Adrenal gland (tissue), 12 donors: ENCODE measurements around the gene PCDHGA5. TPM values are rescaled to one million over a fixed set of nuclear protein-coding genes. Genes with fewer than 3 reads are reported as not detected.
"Not testable (repeated sequence)": the region's sequence is repeated elsewhere in the genome, so short reads cannot be mapped to it uniquely, and the experiment has no call there.

Experiments used
- DNase-seq, 7 donors: peaks; one replicate each; pipeline ENCODE4 v3.0.0-alpha.2; 2019 to 2020
- H3K27ac ChIP-seq, 5 donors: fragments of 200-600 bp; sonication (generic) in 4 of 5; 1 replicate in 3 of 5; 2 replicates in 2 of 5; pipeline versions ENCODE4 v1.5.1 to v1.8.0; 2016 to 2020; ENCODE audit warnings: mild to moderate bottlenecking in 1 of 5
- H3K27me3 ChIP-seq: fragments of 200-600 bp; 2 replicates; pipeline ENCODE4 v1.8.0; 2021
- H3K36me3 ChIP-seq, 2 donors: fragments of 200-600 bp; replicated peaks in 1 of 2; 1 replicate in 1 of 2; 2 replicates in 1 of 2; pipeline versions ENCODE4 v1.5.1 to v1.8.0; 2018 to 2022
- H3K4me1 ChIP-seq, 2 donors: fragments of 200-600 bp; replicated peaks in 1 of 2; 1 replicate in 1 of 2; 2 replicates in 1 of 2; pipeline versions ENCODE4 v1.5.1 to v1.8.0; 2018 to 2021
- H3K4me3 ChIP-seq, 4 donors: fragments of 200-600 bp; sonication (generic) in 3 of 4; one replicate each; pipeline ENCODE4 v1.5.1; 2016 to 2018
- H3K9me3 ChIP-seq, 3 donors: fragments of 200-600 bp; sonication (generic) in 1 of 3; replicated peaks in 1 of 3; 1 replicate in 2 of 3; 2 replicates in 1 of 3; pipeline versions ENCODE4 v1.5.1 to v1.8.0; 2016 to 2021
- CTCF ChIP-seq, 6 experiments: fragments of 450-650 bp in 4 of 6; fragments of 200-600 bp in 2 of 6; sonication (generic) in 1 of 6; IDR thresholded peaks; 1 replicate in 5 of 6; 2 replicates in 1 of 6; pipeline versions ENCODE4 v1.5.1 to v1.8.0; 2016 to 2021; ENCODE audit warnings: antibody characterized with exemption in 6 of 6, mild to moderate bottlenecking in 2 of 6, moderate library complexity in 1 of 6
- POLR2A ChIP-seq, 2 donors: fragments of 450-650 bp; IDR thresholded peaks; one replicate each; pipeline ENCODE4 v1.6.1; 2017; ENCODE audit warnings: antibody characterized with exemption in 2 of 2, mild to moderate bottlenecking in 2 of 2, moderate library complexity in 1 of 2
- WGBS, 4 donors: extraction: QIAGEN DNeasy Blood & Tissue Kit in 2 of 4; methylation state at CpG; one replicate each; pipeline versions ENCODE4 v1.1.5 to v1.1.7; 2013 to 2017; 5-methylcytosine and 5-hydroxymethylcytosine counted together
- intact Hi-C, 2 donors: fragments of 100-400 bp; cut with DNase I; formaldehyde crosslinking; loops; one replicate each; pipeline versions ENCODE4 v1.14.1 to v1.15.0; 2022 to 2023
- polyA plus RNA-seq, 3 donors: library from polyadenylated mRNA; stranded (reverse); fragments of 200-250 nt in 2 of 3; fragments of 350-450 nt in 1 of 3; fragmentation: Illumina TruSeq in 1 of 3; extraction: RNeasy Lipid Tissue Mini Kit (QIAGEN cat#74804) in 1 of 3; gene quantifications; one replicate each; pipeline ENCODE4 v1.2.3, GENCODE V29; 2013 to 2014
- total RNA-seq, 9 donors: library from RNA; depleted of rRNA in 4 of 9; stranded (reverse); fragments of >200 nt in 4 of 9; fragments of 120-200 nt in 1 of 9; fragmentation: NEBNext Ultra II Directional in 1 of 9; extraction: Animal tissue kit (Norgen Biotek cat#: 25700) in 1 of 9; gene quantifications; one replicate each; pipeline versions ENCODE4 v1.1.0 to v1.2.4, GENCODE V29; 2013 to 2023
- donor health status: healthy with polysubstance abuse.
- donor health status: Bipolar disorder and iron deficiency.
- donor health status: DM: yes; HTN: yes; CAD: no.
- donor health status: DM: no; HTN: no; CAD: no.
- donor health status: DM: no; HTN: no; CAD: no.
- donor health status: DM: yes; HTN: yes; CAD: no.

PCDHGA5 gene
- total and polyA plus RNA-seq, 12 donors: 0.24 to 5.9 (median 1.7) TPM

- no peaks in the 10 kb centered on the region for H3K36me3 ChIP-seq
- intact Hi-C loops: no loop called here
- TF ChIP-seq POLR2A (IDR thresholded peaks at IDR 0.05) (no peak), CTCF (IDR thresholded peaks at IDR 0.05) (no peak)
- H3K9me3 ChIP-seq: peaks cover 2 to 37% (median 4%) of the 10 kb centered on the region in 3 donors
- DNase-seq: no peak
- H3K4me3 ChIP-seq: no peak overlapping the region
- no peaks in the 10 kb centered on the region for H3K27me3 ChIP-seq
- no peaks in the 10 kb centered on the region for H3K4me1 ChIP-seq
- 26 to 32% (median 27%) methylated on average over 8 to 69 of the region's 69 CpGs for WGBS, 4 donors
- H3K27ac ChIP-seq: no peak overlapping the region
Observed at GRCh38 chr5:141371572-141372475, 7.9 kb downstream of the PCDHGA5 start.

- Histone ChIP-seq H3K4me3 (peak within 1 kb of the TSS in 1 of 4 donors; percentile 20), H3K9me3 (peaks cover 3 to 41% (median 8%) of the 10 kb centered on the region in 3 donors), H3K27ac (no peak within 1 kb of the TSS), H3K36me3 (no peaks in the 10 kb centered on the region), H3K27me3 (no peaks in the 10 kb centered on the region), H3K4me1 (no peaks in the 10 kb centered on the region)
- 10 to 18% (median 15%) methylated on average over 23 to 27 of the region's 27 CpGs for WGBS, 4 donors
- intact Hi-C loops: no loop called here
- TF ChIP-seq CTCF (IDR thresholded peaks at IDR 0.05) (peak in 4 of 6 experiments; percentile 11 to 30 (median 24)), POLR2A (IDR thresholded peaks at IDR 0.05) (no peak)
- no peak for DNase-seq
Observed at GRCh38 chr5:141373673-141374317, 9.8 kb downstream of the PCDHGA5 start, which contains the start of gene PCDHGA6. Gene PCDHGA6 (plus strand): TSS chr5:141373891. CDS start chr5:141374084, 193 bp downstream.

- Histone ChIP-seq H3K4me3 (peak overlapping the region in 1 of 4 donors; percentile 7), H3K4me1 (no peaks in the 10 kb centered on the region), H3K27ac (no peak overlapping the region), H3K9me3 (peaks cover 4 to 41% (median 8%) of the 10 kb centered on the region in 3 donors), H3K27me3 (no peaks in the 10 kb centered on the region), H3K36me3 (no peaks in the 10 kb centered on the region)
- no peak for TF ChIP-seq CTCF (IDR thresholded peaks at IDR 0.05)
- TF ChIP-seq POLR2A (IDR thresholded peaks at IDR 0.05): no peak
- DNase-seq: no peak
- 50 to 67% (median 59%) methylated on average over 14 of the region's 14 CpGs for WGBS, 4 donors
- intact Hi-C loops: no loop called here
Observed at GRCh38 chr5:141374627-141375026, 10.7 kb downstream of the PCDHGA5 start.

GRCh38 chr5:141375444-141376155 lies 11.6 kb downstream of the PCDHGA5 start:
- H3K4me1 ChIP-seq, H3K27me3 ChIP-seq, H3K36me3 ChIP-seq, intact Hi-C loops, H3K27ac ChIP-seq, DNase-seq, H3K4me3 ChIP-seq: not testable (repeated sequence)
- WGBS, 4 donors: 42 to 50% (median 47%) methylated on average over 2 to 39 of the region's 48 CpGs
- H3K9me3 ChIP-seq: peaks cover 4 to 41% (median 8%) of the 10 kb centered on the region in 3 donors
